ENCODE measurements around the gene SAP130. TPM values are rescaled to one million over a fixed set of nuclear protein-coding genes. Genes with fewer than 3 reads are reported as not detected.

SAP130 gene
- total and polyA plus RNA-seq, 2 of the 4 experiments (the other 2 are of a cell fraction): 6.1 to 17.1 TPM

DNA sequence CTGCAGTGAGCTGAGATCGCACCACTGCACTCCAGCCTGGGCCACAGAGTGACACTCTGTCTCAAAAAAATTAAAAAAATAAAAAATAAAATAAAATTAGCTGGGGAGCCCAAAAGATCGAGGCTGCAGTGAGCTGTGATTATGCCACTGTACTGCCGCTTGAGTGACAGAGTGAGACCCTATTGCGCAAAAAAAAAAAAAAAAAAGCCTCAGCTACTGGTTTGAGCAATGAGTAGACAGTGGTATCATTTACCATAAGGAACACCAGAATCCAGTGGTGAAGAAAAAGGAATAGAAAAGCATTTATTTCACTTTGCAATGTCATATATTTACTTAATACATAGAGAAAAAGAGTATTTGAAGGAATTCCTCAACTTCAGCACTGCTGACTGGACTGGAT lies 3.0 kb downstream of the SAP130 start:
- Histone ChIP-seq H3K23ac (ENCODE audit: low read depth, low read length) (0 out of 2 replicates have a peak overlapping the region, but pooled peaks have one; percentile 10), H4K91ac (ENCODE audit: insufficient read depth, low read depth, low read length) (no peak overlapping the region), H3K18ac (ENCODE audit: low read depth, low read length) (no peak overlapping the region), H3K4me1 (ENCODE audit: control insufficient read depth, insufficient read depth, low read length) (peaks cover 2% of the 10 kb centered on the region; the same call in 1 of the 2 replicates), H3K27me3 (ENCODE audit: control insufficient read depth, insufficient read depth, low read length) (no peaks in the 10 kb centered on the region), H2BK20ac (ENCODE audit: low read depth, low read length) (no peak overlapping the region), H3K9me3 (ENCODE audit: control insufficient read depth, insufficient read depth, low read length) (no peaks in the 10 kb centered on the region), H3K56ac (ENCODE audit: extremely low read depth, insufficient read depth, low read length) (no peak overlapping the region), H3K14ac (replicated peaks; ENCODE audit: low read depth, low read length) (no peak overlapping the region), H4K5ac (ENCODE audit: low read depth, low read length) (no peak overlapping the region), H3K27ac (ENCODE audit: insufficient read depth, low read length) (no peak overlapping the region), H2AK5ac (ENCODE audit: low read depth, low read length) (no peak overlapping the region), H4K20me1 (ENCODE audit: insufficient read depth, low read length) (peaks cover 3% of the 10 kb centered on the region; the same call in 1 of the 2 replicates), H3K79me1 (ENCODE audit: low read depth in 1 of 2, low read length in 2 of 2) (peaks cover 8 to 29% of the 10 kb centered on the region in 2 experiments; a peak in 3 of 4 replicates), H3K4me2 (ENCODE audit: low read depth, low read length) (no peak overlapping the region), H3K9ac (ENCODE audit: low read depth, low read length) (no peak overlapping the region), H2AFZ (replicated peaks; ENCODE audit: low read length, poor library complexity) (no peak overlapping the region), H3K36me3 (ENCODE audit: control insufficient read depth, insufficient read depth, low read length) (no peaks in the 10 kb centered on the region; the same call in 1 of the 2 replicates), H2BK15ac (ENCODE audit: low read depth, low read length) (no peak overlapping the region), H4K8ac (ENCODE audit: low read depth in 2 of 2, low read length in 2 of 2) (no peak overlapping the region), H2AK9ac (replicated peaks; ENCODE audit: low read depth, low read length, poor library complexity) (no peak overlapping the region), H3K9me1 (ENCODE audit: insufficient read depth, low read length) (no peaks in the 10 kb centered on the region), H3K4me3 (ENCODE audit: insufficient read depth, low read depth, low read length) (no peak overlapping the region), H3K4ac (ENCODE audit: low read depth, low read length) (no peak overlapping the region), H2BK5ac (ENCODE audit: low read depth, low read length, poor library complexity, severe bottlenecking) (no peak overlapping the region), H2BK120ac (ENCODE audit: low read depth, low read length) (no peak overlapping the region)
- CTCF ChIA-PET: no interaction called here
- ATAC-seq (ENCODE audit: low read depth) (no peak), DNase-seq (no peak)
- no CpG with 5 or more reads among the region's 4 CpGs for WGBS, 2 experiments (ENCODE audit: extremely low coverage in 2 of 2, insufficient read length in 1 of 2)
- TF ChIP-seq MXI1 (IDR thresholded peaks at IDR 0.05; ENCODE audit: borderline replicate concordance, low read depth, low read length): no peak
- no peak for TF ChIP-seq RAD21 (IDR thresholded peaks at IDR 0.05; ENCODE audit: low read length)
- TF ChIP-seq, protein P1, sequence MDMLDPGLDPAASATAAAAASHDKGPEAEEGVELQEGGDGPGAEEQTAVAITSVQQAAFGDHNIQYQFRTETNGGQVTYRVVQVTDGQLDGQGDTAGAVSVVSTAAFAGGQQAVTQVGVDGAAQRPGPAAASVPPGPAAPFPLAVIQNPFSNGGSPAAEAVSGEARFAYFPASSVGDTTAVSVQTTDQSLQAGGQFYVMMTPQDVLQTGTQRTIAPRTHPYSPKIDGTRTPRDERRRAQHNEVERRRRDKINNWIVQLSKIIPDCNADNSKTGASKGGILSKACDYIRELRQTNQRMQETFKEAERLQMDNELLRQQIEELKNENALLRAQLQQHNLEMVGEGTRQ (IDR thresholded peaks at IDR 0.05; ENCODE audit: low read depth, low read length): no peak
- TF ChIP-seq CEBPB (IDR thresholded peaks at IDR 0.05; ENCODE audit: low read depth, low read length): no peak
- intact Hi-C loops (cut with micrococcal nuclease): no loop called here
- dilution Hi-C loops (cut with HindIII; ENCODE audit: low sequenced_read_pairs, unreplicated experiment): no loop called here
- no TSS peak for BruUV-seq (replicated peaks)
- in situ Hi-C loops (cut with MboI; ENCODE audit: low sequenced_read_pairs): no loop called here
- POLR2A ChIA-PET (ENCODE audit: unreplicated experiment): interaction anchor here (0.6 kb wide), 1 partner anchor 74 kb away, joined by 5 read pairs; no protein-coding TSS in a partner anchor

Data from IMR-90 (cell line).